Measurements from ENCODE around the gene MORF4L1. TPM values are rescaled to one million over a fixed set of nuclear protein-coding genes. Genes with fewer than 3 reads are reported as not detected.
"Not testable (repeated sequence)": the region's sequence is repeated elsewhere in the genome, so short reads cannot be mapped to it uniquely, and the experiment has no call there.

MORF4L1 gene
- polyA plus RNA-seq, 4 donors: 719 to 838 (median 801) TPM

GRCh38 chr15:78855746-78856145 lies 16.9 kb upstream of the MORF4L1 start:
- no peak for DNase-seq (ENCODE audit: low read depth in 4 of 4, low spot score in 3 of 4)

- peak; percentile 63 to 74 (median 68) for DNase-seq (ENCODE audit: low read depth in 4 of 4, low spot score in 3 of 4)
Observed at GRCh38 chr15:78859971-78860719, 12.5 kb upstream of the MORF4L1 start.

- DNase-seq (ENCODE audit: low read depth in 4 of 4, low spot score in 3 of 4): not testable (repeated sequence)
Observed at GRCh38 chr15:78865585-78865984, 7.1 kb upstream of the MORF4L1 start.

- DNase-seq (ENCODE audit: low read depth in 4 of 4, low spot score in 3 of 4): not testable (repeated sequence)
Observed at GRCh38 chr15:78866031-78866430, 6.7 kb upstream of the MORF4L1 start.

- DNase-seq (ENCODE audit: low read depth in 4 of 4, low spot score in 3 of 4): no peak
Observed at GRCh38 chr15:78866803-78867202, 5.9 kb upstream of the MORF4L1 start.

GRCh38 chr15:78868366-78868765 lies 4.3 kb upstream of the MORF4L1 start:
- no peak for DNase-seq (ENCODE audit: low read depth in 4 of 4, low spot score in 3 of 4)

GRCh38 chr15:78871483-78872127 lies 1.1 kb upstream of the MORF4L1 start:
- DNase-seq (ENCODE audit: low read depth in 4 of 4, low spot score in 3 of 4): not testable (repeated sequence)

- DNase-seq (ENCODE audit: low read depth in 4 of 4, low spot score in 3 of 4): peak in 3 of 4 donors; percentile 74 to 81 (median 78)
Observed at GRCh38 chr15:78872972-78873792, 492 bp downstream of the MORF4L1 start.

- peak in 3 of 4 donors; percentile 25 to 73 (median 45) for DNase-seq (ENCODE audit: low read depth in 4 of 4, low spot score in 3 of 4)
Observed at GRCh38 chr15:78873793-78874765, 1.4 kb downstream of the MORF4L1 start.

- DNase-seq (ENCODE audit: low read depth in 4 of 4, low spot score in 3 of 4): no peak
Observed at GRCh38 chr15:78875107-78875914, 2.6 kb downstream of the MORF4L1 start.

GRCh38 chr15:78876954-78877353 lies 4.3 kb downstream of the MORF4L1 start:
- DNase-seq (ENCODE audit: low read depth in 4 of 4, low spot score in 3 of 4): not testable (repeated sequence)

GRCh38 chr15:78878356-78878755 lies 5.7 kb downstream of the MORF4L1 start:
- no peak for DNase-seq (ENCODE audit: low read depth in 4 of 4, low spot score in 3 of 4)

GRCh38 chr15:78879517-78880241 lies 7.0 kb downstream of the MORF4L1 start:
- DNase-seq (ENCODE audit: low read depth in 4 of 4, low spot score in 3 of 4): no peak

- DNase-seq (ENCODE audit: low read depth in 4 of 4, low spot score in 3 of 4): no peak
Observed at GRCh38 chr15:78880242-78880533, 7.5 kb downstream of the MORF4L1 start.

- no peak for DNase-seq (ENCODE audit: low read depth in 4 of 4, low spot score in 3 of 4)
Observed at GRCh38 chr15:78880813-78881212, 8.1 kb downstream of the MORF4L1 start.

- DNase-seq (ENCODE audit: low read depth in 4 of 4, low spot score in 3 of 4): no peak
Observed at GRCh38 chr15:78881681-78882080, 9.0 kb downstream of the MORF4L1 start.

GRCh38 chr15:78889000-78889399 lies 16.3 kb downstream of the MORF4L1 start:
- DNase-seq (ENCODE audit: low read depth in 4 of 4, low spot score in 3 of 4): no peak

- no peak for DNase-seq (ENCODE audit: low read depth in 4 of 4, low spot score in 3 of 4)
Observed at GRCh38 chr15:78893538-78893937, 20.8 kb downstream of the MORF4L1 start.

- no peak for DNase-seq (ENCODE audit: low read depth in 4 of 4, low spot score in 3 of 4)
Observed at GRCh38 chr15:78895471-78895870, 22.8 kb downstream of the MORF4L1 start.

All from right renal pelvis (tissue), 4 donors.